ENCODE data around the gene SLC46A3. TPM values are rescaled to one million over a fixed set of nuclear protein-coding genes. Genes with fewer than 3 reads are reported as not detected.
A peak's percentile ranks its signal among the peaks of the same experiment; 100 is the strongest.

SLC46A3 gene
- polyA plus RNA-seq, 2 of the 4 experiments (the other 2 are of a cell fraction): 2.1 to 6.8 TPM

GRCh38 chr13:28717170-28717569, 1.6 kb downstream of the SLC46A3 start:
- FAIRE-seq: no peak
- no peak overlapping the region for H3K4me3 ChIP-seq
- 79% methylated on average over 3 of the region's 3 CpGs for WGBS (ENCODE audit: missing lambda C conversion rate)
- no peaks in the 10 kb centered on the region for H3K9me3 ChIP-seq
- DNase-seq (ENCODE audit: low read depth in 1 of 2, low spot score in 1 of 2): no peak
- peak overlapping the region; percentile 58 for H3K4me2 ChIP-seq
- TF ChIP-seq JUN (IDR thresholded peaks at IDR 0.05) (no peak), GATA3 (IDR thresholded peaks at IDR 0.05; ENCODE audit: borderline replicate concordance) (no peak), HEYL (CRISPR knock-in tag; IDR thresholded peaks at IDR 0.05) (no peak), FOSB (CRISPR knock-in tag; IDR thresholded peaks at IDR 0.05) (no peak), HOXA7 (CRISPR knock-in tag; IDR thresholded peaks at IDR 0.05) (no peak), FOXS1 (CRISPR knock-in tag; IDR thresholded peaks at IDR 0.05) (no peak), POLR2AphosphoS2 (conservative IDR thresholded peaks at IDR 0.05; ENCODE audit: low read length) (no peak), CHD2 (IDR thresholded peaks at IDR 0.05; ENCODE audit: low read length, partially characterized antibody) (no peak), PHF8 (IDR thresholded peaks at IDR 0.05; ENCODE audit: borderline replicate concordance, low read depth) (no peak), ZFP36 (IDR thresholded peaks at IDR 0.05; ENCODE audit: borderline replicate concordance, partially characterized antibody) (no peak), CBX8 (IDR thresholded peaks at IDR 0.05) (no peak), POLR2A (IDR thresholded peaks at IDR 0.05; ENCODE audit: low read length) (no peak), TFCP2L1 (CRISPR knock-in tag; IDR thresholded peaks at IDR 0.05) (no peak), TP53 (CRISPR knock-in tag; IDR thresholded peaks at IDR 0.05) (no peak), RNF2 (IDR thresholded peaks at IDR 0.05; ENCODE audit: borderline replicate concordance, low read depth) (no peak)
- TF ChIP-seq, protein P1, sequence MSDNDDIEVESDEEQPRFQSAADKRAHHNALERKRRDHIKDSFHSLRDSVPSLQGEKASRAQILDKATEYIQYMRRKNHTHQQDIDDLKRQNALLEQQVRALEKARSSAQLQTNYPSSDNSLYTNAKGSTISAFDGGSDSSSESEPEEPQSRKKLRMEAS (IDR thresholded peaks at IDR 0.05): no peak
- TF ChIP-seq, protein P2, sequence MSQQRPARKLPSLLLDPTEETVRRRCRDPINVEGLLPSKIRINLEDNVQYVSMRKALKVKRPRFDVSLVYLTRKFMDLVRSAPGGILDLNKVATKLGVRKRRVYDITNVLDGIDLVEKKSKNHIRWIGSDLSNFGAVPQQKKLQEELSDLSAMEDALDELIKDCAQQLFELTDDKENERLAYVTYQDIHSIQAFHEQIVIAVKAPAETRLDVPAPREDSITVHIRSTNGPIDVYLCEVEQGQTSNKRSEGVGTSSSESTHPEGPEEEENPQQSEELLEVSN (IDR thresholded peaks at IDR 0.05; ENCODE audit: borderline replicate concordance, low read depth): no peak
- TF ChIP-seq, protein P3, sequence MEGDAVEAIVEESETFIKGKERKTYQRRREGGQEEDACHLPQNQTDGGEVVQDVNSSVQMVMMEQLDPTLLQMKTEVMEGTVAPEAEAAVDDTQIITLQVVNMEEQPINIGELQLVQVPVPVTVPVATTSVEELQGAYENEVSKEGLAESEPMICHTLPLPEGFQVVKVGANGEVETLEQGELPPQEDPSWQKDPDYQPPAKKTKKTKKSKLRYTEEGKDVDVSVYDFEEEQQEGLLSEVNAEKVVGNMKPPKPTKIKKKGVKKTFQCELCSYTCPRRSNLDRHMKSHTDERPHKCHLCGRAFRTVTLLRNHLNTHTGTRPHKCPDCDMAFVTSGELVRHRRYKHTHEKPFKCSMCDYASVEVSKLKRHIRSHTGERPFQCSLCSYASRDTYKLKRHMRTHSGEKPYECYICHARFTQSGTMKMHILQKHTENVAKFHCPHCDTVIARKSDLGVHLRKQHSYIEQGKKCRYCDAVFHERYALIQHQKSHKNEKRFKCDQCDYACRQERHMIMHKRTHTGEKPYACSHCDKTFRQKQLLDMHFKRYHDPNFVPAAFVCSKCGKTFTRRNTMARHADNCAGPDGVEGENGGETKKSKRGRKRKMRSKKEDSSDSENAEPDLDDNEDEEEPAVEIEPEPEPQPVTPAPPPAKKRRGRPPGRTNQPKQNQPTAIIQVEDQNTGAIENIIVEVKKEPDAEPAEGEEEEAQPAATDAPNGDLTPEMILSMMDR (IDR thresholded peaks at IDR 0.05): no peak
- CTCF ChIA-PET: interaction anchor here (0.6 to 1.6 kb wide), 2 partner anchors 30 to 44 kb away, joined by 3 to 4 read pairs; no protein-coding TSS in a partner anchor
- no peak overlapping the region for H3K27ac ChIP-seq
- no peak for ATAC-seq
- peaks cover 23% of the 10 kb centered on the region for H3K4me1 ChIP-seq
- POLR2A ChIA-PET: no interaction called here

DNA sequence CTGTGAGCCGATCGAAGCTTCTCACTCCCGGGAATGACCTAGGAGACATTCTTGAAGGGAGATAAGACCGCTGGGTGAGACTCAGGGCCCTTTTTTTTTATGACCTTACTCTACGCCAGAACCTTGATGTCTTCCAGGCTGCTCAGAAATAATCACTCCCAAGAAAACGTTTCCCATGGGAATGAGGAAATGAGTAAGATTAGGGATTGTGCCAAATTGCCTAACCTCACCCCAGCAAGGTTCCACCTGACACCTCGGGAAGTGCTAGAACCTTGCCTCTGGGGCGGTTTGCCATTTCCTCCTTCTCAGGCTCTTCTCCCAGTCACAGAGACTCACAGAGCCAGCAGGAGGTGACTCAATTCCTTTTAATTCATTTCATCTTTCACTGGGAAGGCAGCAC, 2.3 kb downstream of the SLC46A3 start:
- FAIRE-seq: no peak
- H3K9me3 ChIP-seq: no peaks in the 10 kb centered on the region
- DNase-seq (ENCODE audit: low read depth in 1 of 2, low spot score in 1 of 2): peak in 1 of 2 experiments; percentile 49
- TF ChIP-seq, protein P4, sequence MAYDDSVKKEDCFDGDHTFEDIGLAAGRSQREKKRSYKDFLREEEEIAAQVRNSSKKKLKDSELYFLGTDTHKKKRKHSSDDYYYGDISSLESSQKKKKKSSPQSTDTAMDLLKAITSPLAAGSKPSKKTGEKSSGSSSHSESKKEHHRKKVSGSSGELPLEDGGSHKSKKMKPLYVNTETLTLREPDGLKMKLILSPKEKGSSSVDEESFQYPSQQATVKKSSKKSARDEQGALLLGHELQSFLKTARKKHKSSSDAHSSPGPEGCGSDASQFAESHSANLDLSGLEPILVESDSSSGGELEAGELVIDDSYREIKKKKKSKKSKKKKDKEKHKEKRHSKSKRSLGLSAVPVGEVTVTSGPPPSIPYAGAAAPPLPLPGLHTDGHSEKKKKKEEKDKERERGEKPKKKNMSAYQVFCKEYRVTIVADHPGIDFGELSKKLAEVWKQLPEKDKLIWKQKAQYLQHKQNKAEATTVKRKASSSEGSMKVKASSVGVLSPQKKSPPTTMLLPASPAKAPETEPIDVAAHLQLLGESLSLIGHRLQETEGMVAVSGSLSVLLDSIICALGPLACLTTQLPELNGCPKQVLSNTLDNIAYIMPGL (CRISPR knock-in tag; IDR thresholded peaks at IDR 0.05; ENCODE audit: borderline replicate concordance): no peak
- TF ChIP-seq ZFP36 (IDR thresholded peaks at IDR 0.05; ENCODE audit: borderline replicate concordance, partially characterized antibody): no peak
- TF ChIP-seq POLR2A (IDR thresholded peaks at IDR 0.05; ENCODE audit: low read length): no peak
- no peak for TF ChIP-seq CBX2 (IDR thresholded peaks at IDR 0.05; ENCODE audit: borderline replicate concordance, low read depth)
- TF ChIP-seq CEBPB (IDR thresholded peaks at IDR 0.05): no peak
- TF ChIP-seq, protein P5, sequence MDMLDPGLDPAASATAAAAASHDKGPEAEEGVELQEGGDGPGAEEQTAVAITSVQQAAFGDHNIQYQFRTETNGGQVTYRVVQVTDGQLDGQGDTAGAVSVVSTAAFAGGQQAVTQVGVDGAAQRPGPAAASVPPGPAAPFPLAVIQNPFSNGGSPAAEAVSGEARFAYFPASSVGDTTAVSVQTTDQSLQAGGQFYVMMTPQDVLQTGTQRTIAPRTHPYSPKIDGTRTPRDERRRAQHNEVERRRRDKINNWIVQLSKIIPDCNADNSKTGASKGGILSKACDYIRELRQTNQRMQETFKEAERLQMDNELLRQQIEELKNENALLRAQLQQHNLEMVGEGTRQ (IDR thresholded peaks at IDR 0.05): no peak
- no peak for TF ChIP-seq FOXS1 (CRISPR knock-in tag; IDR thresholded peaks at IDR 0.05)
- TF ChIP-seq RNF2 (IDR thresholded peaks at IDR 0.05; ENCODE audit: borderline replicate concordance, low read depth): no peak
- TF ChIP-seq ESRRA (IDR thresholded peaks at IDR 0.05; ENCODE audit: borderline replicate concordance, low read length): no peak
- no peak for TF ChIP-seq SMC3 (IDR thresholded peaks at IDR 0.05)
- no peak for TF ChIP-seq HOXB5 (CRISPR knock-in tag; IDR thresholded peaks at IDR 0.05)
- no peak for TF ChIP-seq ATOH8 (CRISPR knock-in tag; IDR thresholded peaks at IDR 0.05; ENCODE audit: low read depth)
- TF ChIP-seq ZSCAN20 (CRISPR knock-in tag; IDR thresholded peaks at IDR 0.05): no peak
- no peak for TF ChIP-seq HDAC2 (IDR thresholded peaks at IDR 0.05)
- 23% methylated on average over 8 of the region's 8 CpGs for WGBS (ENCODE audit: missing lambda C conversion rate)
- ChIA-PET CTCF (no interaction called here), POLR2A (no interaction called here)
- H3K27ac ChIP-seq: 0 out of 6 replicates have a peak overlapping the region, but pooled peaks have one; percentile 23 to 34
- ATAC-seq: no peak
- peaks cover 23% of the 10 kb centered on the region for H3K4me1 ChIP-seq
- peak overlapping the region; percentile 58 for H3K4me2 ChIP-seq
- no peak overlapping the region for H3K4me3 ChIP-seq
